Measurements from ENCODE around the gene MAST2. TPM values are rescaled to one million over a fixed set of nuclear protein-coding genes. Genes with fewer than 3 reads are reported as not detected.

The MAST2 gene
- total and polyA plus RNA-seq, 9 of the 15 experiments (the other 6 are each of a cell fraction or from before 2014, with no cell fraction given), result 0.73 to 32.0 (median 17.8) TPM

GRCh38 chr1:45769261-45769932 is 34.0 kb upstream of the MAST2 start (continued):
- TF ChIP-seq SOX6 (IDR thresholded peaks at IDR 0.05) (no peak), MTA1 (IDR thresholded peaks at IDR 0.05; ENCODE audit: borderline replicate concordance) (no peak), CGGBP1 (CRISPR knock-in tag; IDR thresholded peaks at IDR 0.05) (no peak), ETS2 (tag; IDR thresholded peaks at IDR 0.05; ENCODE audit: borderline replicate concordance, poor library complexity, severe bottlenecking) (no peak)

- no peaks in the 10 kb centered on the region for H3K27me3 ChIP-seq (ENCODE audit: control insufficient read depth in 2 of 2, insufficient read depth in 2 of 2, low read length in 2 of 2)
- H2AFZ ChIP-seq (ENCODE audit: low read depth, low read length), result peak overlapping the region; percentile 74
- no peak overlapping the region for H3K4me3 ChIP-seq
- H4K20me1 ChIP-seq (replicated peaks; ENCODE audit: control insufficient read depth, insufficient read depth, low read length), result no peaks in the 10 kb centered on the region
- H3K4me2 ChIP-seq (ENCODE audit: insufficient read depth, low read length), result no peak overlapping the region
- H3K79me2 ChIP-seq (ENCODE audit: control insufficient read depth, insufficient read depth, low read length), result no peaks in the 10 kb centered on the region
- peaks cover 5 to 10% of the 10 kb centered on the region in 2 experiments; a peak in 4 of 5 replicates for H3K4me1 ChIP-seq (replicated peaks in 1 of 2; ENCODE audit: control insufficient read depth in 2 of 2, insufficient read depth in 2 of 2, low read length in 2 of 2)
- TF ChIP-seq ZBTB43 (CRISPR knock-in tag; IDR thresholded peaks at IDR 0.05) (no peak), SPI1 (IDR thresholded peaks at IDR 0.05; ENCODE audit: borderline replicate concordance, low read depth, low read length) (no peak), HBP1 (CRISPR knock-in tag; IDR thresholded peaks at IDR 0.05) (no peak), PML (IDR thresholded peaks at IDR 0.05; ENCODE audit: low read length) (no peak), E2F4 (CRISPR knock-in tag; IDR thresholded peaks at IDR 0.05; ENCODE audit: low read depth) (no peak), NFE2 (IDR thresholded peaks at IDR 0.05; ENCODE audit: low read depth) (no peak), POLR3G (IDR thresholded peaks at IDR 0.05; ENCODE audit: extremely low read depth, insufficient read length, insufficient replicate concordance) (no peak), ID3 (CRISPR knock-in tag; IDR thresholded peaks at IDR 0.05) (no peak), ID3 (tag; IDR thresholded peaks at IDR 0.05) (no peak)
- H3K9ac ChIP-seq (ENCODE audit: insufficient read depth in 1 of 2, low read depth in 2 of 2, low read length in 2 of 2), result no peak overlapping the region
- FAIRE-seq (no peak), DNase-seq (ENCODE audit: extremely low read depth in 1 of 4, low spot score in 3 of 4) (no peak), ATAC-seq (no peak)
- intact Hi-C loops (cut with micrococcal nuclease) (no loop called here), in situ Hi-C loops (cut with MboI) (no loop called here)
- H3K9me1 ChIP-seq (ENCODE audit: control insufficient read depth, insufficient read depth, low read length), result no peaks in the 10 kb centered on the region
- ChIA-PET POLR2A (no interaction called here), CTCF (ENCODE audit: low intra/inter-chr PET ratio) (no interaction called here)
- H3K36me3 ChIP-seq (ENCODE audit: control insufficient read depth, insufficient read depth, low read length), result no peaks in the 10 kb centered on the region
- no peak overlapping the region for H3K27ac ChIP-seq (ENCODE audit: extremely low read depth, low read depth, low read length)
- no TSS peak for BruUV-seq (replicated peaks)
- no peaks in the 10 kb centered on the region for H3K9me3 ChIP-seq (replicated peaks; ENCODE audit: control insufficient read depth, insufficient read depth, low read depth, low read length)
- WGBS (ENCODE audit: insufficient coverage, low coverage, missing lambda C conversion rate), result 17% methylated on average over 3 of the region's 3 CpGs
Measured at GRCh38 chr1:45772971-45773370, 30.4 kb upstream of the MAST2 start.
